Upper lobe of left lung (tissue), 4 donors: ENCODE measurements around the gene KCNT1.

Source experiments
- CTCF ChIP-seq, 6 experiments: fragments of 450-650 bp in 4 of 6; fragments of 200-600 bp in 2 of 6; sonication (generic) in 2 of 6; IDR thresholded peaks; one replicate each; pipeline ENCODE4 v1.5.1; 2016 to 2019; ENCODE audit warnings: antibody characterized with exemption in 6 of 6
- EP300 ChIP-seq, 4 donors: sonication (generic); formaldehyde crosslinking; IDR thresholded peaks; one replicate each; pipeline ENCODE4 v1.5.1; 2017; ENCODE audit warnings: antibody characterized with exemption in 4 of 4, control low read depth in 2 of 4
- POLR2A ChIP-seq, 4 donors: fragments of 450-650 bp; IDR thresholded peaks; one replicate each; pipeline ENCODE4 v1.5.1; 2016 to 2017; ENCODE audit warnings: antibody characterized with exemption in 4 of 4, mild to moderate bottlenecking in 2 of 4
- POLR2AphosphoS5 ChIP-seq, 2 donors: sonication (generic); formaldehyde crosslinking; IDR thresholded peaks; one replicate each; pipeline ENCODE4 v1.5.1; 2017; ENCODE audit warnings: antibody characterized with exemption in 2 of 2

- TF ChIP-seq CTCF (IDR thresholded peaks at IDR 0.05) (no peak), POLR2A (IDR thresholded peaks at IDR 0.05) (no peak), POLR2AphosphoS5 (IDR thresholded peaks at IDR 0.05) (no peak), EP300 (IDR thresholded peaks at IDR 0.05) (no peak)
These were observed 50.6 kb downstream of the KCNT1 start for GRCh38 chr9:135752281-135753204.
